GM20431 (cell line): ENCODE measurements around the gene GTF2H1.
"Not testable (repeated sequence)": the region's sequence is repeated elsewhere in the genome, so short reads cannot be mapped to it uniquely, and the experiment has no call there.

Source experiments
- in situ Hi-C: fragments of 300-500 bp; cut with MseI, MboI; formaldehyde crosslinking; loops from one replicate; pipeline ENCODE4 v1.15.0; 2020; ENCODE audit warnings: low sequenced_read_pairs; ENCODE audit not compliant: unreplicated experiment

Gene GTF2H1

GRCh38 chr11:18369398-18369797 is 47.0 kb downstream of the GTF2H1 start:
- in situ Hi-C loops = no loop called here

GRCh38 chr11:18371279-18371678 is 48.9 kb downstream of the GTF2H1 start:
- in situ Hi-C loops = no loop called here

GRCh38 chr11:18372201-18372600 is 49.8 kb downstream of the GTF2H1 start:
- in situ Hi-C loops = no loop called here

- in situ Hi-C loops = no loop called here
These were observed 52.6 kb downstream of the GTF2H1 start for GRCh38 chr11:18374956-18375355.

GRCh38 chr11:18375941-18376340 is 53.6 kb downstream of the GTF2H1 start:
- in situ Hi-C loops = no loop called here

- in situ Hi-C loops = no loop called here
These were observed 56.8 kb downstream of the GTF2H1 start for GRCh38 chr11:18379201-18379600.

- in situ Hi-C loops = no loop called here
These were observed 61.2 kb downstream of the GTF2H1 start for GRCh38 chr11:18383388-18384156.

- in situ Hi-C loops = no loop called here
These were observed 61.8 kb downstream of the GTF2H1 start for GRCh38 chr11:18384157-18384641.

- in situ Hi-C loops = no loop called here
These were observed 67.7 kb downstream of the GTF2H1 start for GRCh38 chr11:18390088-18390487.

- in situ Hi-C loops = no loop called here
These were observed 70.3 kb downstream of the GTF2H1 start for GRCh38 chr11:18392434-18393321.

GRCh38 chr11:18393581-18394274 is 71.4 kb downstream of the GTF2H1 start:
- in situ Hi-C loops = no loop called here

GRCh38 chr11:18394275-18394927 is 72.0 kb downstream of the GTF2H1 start, which contains the start of gene LDHA:
Gene LDHA (plus strand): TSS chr11:18394563. CDS start chr11:18396843, 2,280 bp downstream.
- in situ Hi-C loops = no loop called here

GRCh38 chr11:18394928-18395734 is 72.8 kb downstream of the GTF2H1 start:
- in situ Hi-C loops = no loop called here

GRCh38 chr11:18395735-18396504 is 73.6 kb downstream of the GTF2H1 start:
- in situ Hi-C loops = no loop called here

- in situ Hi-C loops = no loop called here
These were observed 75.6 kb downstream of the GTF2H1 start for GRCh38 chr11:18397921-18398320.

- in situ Hi-C loops = not testable (repeated sequence)
These were observed 78.7 kb downstream of the GTF2H1 start for GRCh38 chr11:18401077-18401476.

- in situ Hi-C loops = no loop called here
These were observed 81.7 kb downstream of the GTF2H1 start for GRCh38 chr11:18404062-18404461.

- in situ Hi-C loops = not testable (repeated sequence)
These were observed 85.0 kb downstream of the GTF2H1 start for GRCh38 chr11:18407400-18407799.
